Sigmoid colon (tissue), 3 donors: ENCODE results near the gene NOX3.

Source experiments
- POLR2A ChIP-seq, 2 donors: fragments of 450-650 bp; IDR thresholded peaks; one replicate each; pipeline ENCODE4 v1.6.1; 2016; ENCODE audit warnings: antibody characterized with exemption in 2 of 2, mild to moderate bottlenecking in 2 of 2, moderate library complexity in 2 of 2
- TF ChIP-seq, protein P1 (sequence below), 4 experiments: fragments of 450-650 bp in 3 of 4; fragments of 200-600 bp in 1 of 4; IDR thresholded peaks; one replicate each; pipeline ENCODE4 v1.5.1; 2016 to 2019; ENCODE audit warnings: antibody characterized with exemption in 4 of 4, mild to moderate bottlenecking in 3 of 4, moderate library complexity in 2 of 4

DNA sequence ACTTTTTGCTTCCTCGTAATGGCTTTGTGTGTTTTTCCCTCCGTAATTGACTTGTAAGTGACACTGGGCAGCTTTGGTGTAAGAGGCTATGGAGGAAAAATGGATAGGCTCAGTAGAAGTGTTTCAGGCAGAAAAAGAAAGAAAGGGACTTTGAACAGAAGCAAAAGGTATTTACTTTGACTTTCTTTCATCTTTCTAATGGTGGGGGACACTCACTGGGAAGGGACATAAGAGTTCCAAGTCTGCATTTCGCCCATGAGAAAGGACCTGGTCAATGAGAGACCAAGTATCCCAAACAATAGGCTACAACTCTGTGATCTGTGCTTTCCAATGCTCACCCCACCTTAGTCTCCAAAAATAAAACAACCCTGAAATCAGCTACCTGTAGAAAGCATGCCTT, 41.6 kb downstream of the NOX3 start:
- TF ChIP-seq, protein P1, sequence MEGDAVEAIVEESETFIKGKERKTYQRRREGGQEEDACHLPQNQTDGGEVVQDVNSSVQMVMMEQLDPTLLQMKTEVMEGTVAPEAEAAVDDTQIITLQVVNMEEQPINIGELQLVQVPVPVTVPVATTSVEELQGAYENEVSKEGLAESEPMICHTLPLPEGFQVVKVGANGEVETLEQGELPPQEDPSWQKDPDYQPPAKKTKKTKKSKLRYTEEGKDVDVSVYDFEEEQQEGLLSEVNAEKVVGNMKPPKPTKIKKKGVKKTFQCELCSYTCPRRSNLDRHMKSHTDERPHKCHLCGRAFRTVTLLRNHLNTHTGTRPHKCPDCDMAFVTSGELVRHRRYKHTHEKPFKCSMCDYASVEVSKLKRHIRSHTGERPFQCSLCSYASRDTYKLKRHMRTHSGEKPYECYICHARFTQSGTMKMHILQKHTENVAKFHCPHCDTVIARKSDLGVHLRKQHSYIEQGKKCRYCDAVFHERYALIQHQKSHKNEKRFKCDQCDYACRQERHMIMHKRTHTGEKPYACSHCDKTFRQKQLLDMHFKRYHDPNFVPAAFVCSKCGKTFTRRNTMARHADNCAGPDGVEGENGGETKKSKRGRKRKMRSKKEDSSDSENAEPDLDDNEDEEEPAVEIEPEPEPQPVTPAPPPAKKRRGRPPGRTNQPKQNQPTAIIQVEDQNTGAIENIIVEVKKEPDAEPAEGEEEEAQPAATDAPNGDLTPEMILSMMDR (IDR thresholded peaks at IDR 0.05) = no peak
- TF ChIP-seq POLR2A (IDR thresholded peaks at IDR 0.05) = no peak
